GM12891 (cell line): ENCODE results near the gene VSNL1.

ENCODE experiments used
- POLR2A ChIP-seq: IDR thresholded peaks from 2 replicates; pipeline ENCODE4 v1.6.1; 2011; ENCODE audit warnings: low read depth, low read length, control low read depth
- POLR2AphosphoS5 ChIP-seq: IDR thresholded peaks from 2 replicates; pipeline ENCODE4 v1.6.1; 2011; ENCODE audit warnings: low read depth, low read length, control low read depth
- TAF1 ChIP-seq: IDR thresholded peaks from 2 replicates; pipeline ENCODE4 v1.6.1; 2011; ENCODE audit warnings: low read depth, low read length, control low read depth

GRCh38 chr2:17594533-17595401, 54.3 kb downstream of the VSNL1 start:
- no peak for TF ChIP-seq POLR2A
- TF ChIP-seq POLR2AphosphoS5, result no peak
- no peak for TF ChIP-seq TAF1
